Coronary artery (tissue), 2 donors: Measurements from ENCODE around the gene POC1A.
A peak's percentile ranks its signal among the peaks of the same experiment; 100 is the strongest.

Experiments used
- DNase-seq: peaks from one replicate; pipeline ENCODE4 v3.0.0-alpha.2; 2017; ENCODE audit warnings: low spot score
- H3K27ac ChIP-seq, 2 donors: fragments of 200-600 bp; sonication (generic); one replicate each; pipeline ENCODE4 v1.5.1; 2016 to 2019
- H3K4me3 ChIP-seq: fragments of 200-600 bp; sonication (generic); 2 replicates; pipeline ENCODE4 v1.5.1; 2016; ENCODE audit warnings: mild to moderate bottlenecking, moderate library complexity
- CTCF ChIP-seq: fragments of 200-600 bp; sonication (generic); IDR thresholded peaks from one replicate; pipeline ENCODE4 v1.5.1; 2019; ENCODE audit warnings: antibody characterized with exemption

The POC1A gene

GRCh38 chr3:52090933-52091468 is 63.2 kb downstream of the POC1A start:
- Histone ChIP-seq H3K27ac (peak overlapping the region; percentile 95 to 99), H3K4me3 (no peak overlapping the region)
- DNase-seq: no peak
- no peak for TF ChIP-seq CTCF

DNA sequence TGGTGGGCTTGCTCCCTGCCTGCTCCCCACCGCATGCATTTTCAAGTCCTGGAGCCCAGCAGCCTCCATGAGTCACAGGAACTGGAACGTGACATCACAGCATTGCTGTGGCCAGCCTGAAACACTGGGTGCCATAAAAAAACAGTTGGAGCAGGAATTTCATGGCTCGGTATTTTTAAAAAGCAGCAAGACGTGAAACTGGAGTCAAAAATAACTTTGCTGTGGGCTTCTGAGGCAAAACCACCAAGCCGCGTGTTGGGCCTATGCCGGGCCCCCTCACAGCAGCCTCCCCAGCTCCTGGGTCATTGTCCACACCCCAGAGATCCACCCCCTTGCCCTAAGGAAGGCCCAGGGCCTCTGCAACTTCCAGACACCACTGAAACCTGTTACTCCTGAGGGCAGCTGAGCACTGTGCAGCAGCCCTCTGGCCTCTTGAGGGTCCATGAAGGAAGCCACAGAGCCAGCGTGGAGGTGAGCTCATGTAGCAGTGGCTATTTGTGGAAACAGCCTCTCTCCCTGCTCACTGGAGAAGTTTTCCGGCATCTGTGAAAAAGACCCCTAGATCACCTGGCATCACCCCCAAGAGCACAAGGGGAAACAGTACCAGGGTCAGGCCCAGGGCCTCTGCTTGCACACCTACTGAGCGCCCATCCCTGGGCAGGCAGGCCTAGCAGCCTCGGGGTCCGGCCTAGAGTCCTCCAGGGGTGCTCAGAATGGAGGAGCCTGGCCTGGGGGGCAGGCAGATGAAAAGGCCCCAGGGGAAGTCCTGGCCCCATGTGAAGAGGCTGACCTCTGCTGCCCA is 63.9 kb downstream of the POC1A start:
- no peak for TF ChIP-seq CTCF
- DNase-seq: peak; percentile 90
- Histone ChIP-seq H3K27ac (peak overlapping the region; percentile 95 to 99), H3K4me3 (no peak overlapping the region)

GRCh38 chr3:52089691-52090090 is 64.5 kb downstream of the POC1A start:
- no peak overlapping the region for H3K4me3 ChIP-seq
- peak overlapping the region; percentile 95 to 99 for H3K27ac ChIP-seq
- TF ChIP-seq CTCF: no peak
- no peak for DNase-seq

GRCh38 chr3:52088445-52089367 is 65.5 kb downstream of the POC1A start:
- H3K4me3 ChIP-seq: no peak overlapping the region
- DNase-seq: no peak
- H3K27ac ChIP-seq: peak overlapping the region; percentile 95 to 99
- no peak for TF ChIP-seq CTCF

DNA sequence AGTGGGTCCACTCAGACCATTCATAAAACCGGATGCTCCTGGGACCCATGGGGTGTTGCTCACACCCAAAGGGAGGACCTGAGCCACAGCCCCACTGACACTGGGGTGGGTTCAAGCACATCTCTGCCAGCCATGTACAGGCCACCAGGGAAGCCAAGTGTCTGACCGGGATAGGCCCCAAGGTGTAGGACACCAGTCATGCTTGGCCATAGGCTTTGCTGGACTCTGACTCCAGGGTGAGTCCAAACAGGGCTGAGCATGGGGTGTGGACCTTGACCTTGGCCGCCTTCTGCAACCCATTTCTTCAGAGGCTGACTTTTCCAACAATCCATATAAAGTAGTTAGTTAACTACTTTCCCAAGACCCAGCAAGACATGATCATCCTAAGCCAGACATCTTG is 66.5 kb downstream of the POC1A start:
- Histone ChIP-seq H3K27ac (peak overlapping the region; percentile 95 to 99), H3K4me3 (no peak overlapping the region)
- no peak for DNase-seq
- TF ChIP-seq CTCF: no peak

GRCh38 chr3:52086976-52087663 is 67.1 kb downstream of the POC1A start:
- no peak for DNase-seq
- no peak overlapping the region for H3K4me3 ChIP-seq
- peak overlapping the region; percentile 5 to 99 for H3K27ac ChIP-seq
- no peak for TF ChIP-seq CTCF
